ENCODE measurements around the gene FYB2. TPM values are rescaled to one million over a fixed set of nuclear protein-coding genes. Genes with fewer than 3 reads are reported as not detected.
"Not testable (repeated sequence)": the region's sequence is repeated elsewhere in the genome, so short reads cannot be mapped to it uniquely, and the experiment has no call there.

FYB2 gene
- total RNA-seq, 1 experiment from 2014 or later = 0.47 TPM

DNA sequence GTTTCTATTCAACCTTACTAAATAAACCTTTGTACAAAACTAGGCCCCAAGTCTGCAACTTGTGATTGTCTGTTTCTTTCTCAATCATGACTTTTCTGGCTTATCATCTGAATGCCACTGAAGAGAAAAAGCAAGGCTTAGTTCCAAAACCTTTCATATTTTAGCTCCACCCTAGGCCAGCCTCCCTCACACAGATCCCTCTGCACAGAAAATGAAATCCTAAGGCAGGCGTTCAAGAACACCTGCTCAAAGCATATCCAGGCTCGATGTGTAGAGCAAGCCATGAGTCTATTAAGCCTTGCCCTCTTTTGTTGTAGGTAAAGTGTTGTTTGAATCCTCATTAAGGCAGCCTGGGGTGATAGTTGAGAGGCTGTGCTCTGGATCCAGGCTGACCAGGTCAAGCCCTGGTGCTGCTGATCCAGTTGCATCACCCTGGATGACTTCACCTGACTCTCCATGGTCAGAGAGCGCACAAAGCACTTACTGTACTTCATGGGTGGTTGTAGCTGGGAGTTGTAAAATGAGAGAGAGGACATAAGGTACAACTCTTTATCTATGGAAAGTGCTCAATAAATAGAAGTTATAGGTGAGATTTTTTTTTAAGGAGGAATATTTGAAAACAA is 39.0 kb downstream of the FYB2 start:
- Histone ChIP-seq H3K36me3 (ENCODE audit: insufficient read depth, low read length, poor library complexity, severe bottlenecking) (no peaks in the 10 kb centered on the region), H3K4me1 (ENCODE audit: insufficient read depth, low read length, poor library complexity, severe bottlenecking) (no peaks in the 10 kb centered on the region), H3K27ac (ENCODE audit: low read depth, low read length, poor library complexity, severe bottlenecking) (no peak overlapping the region), H3K27me3 (replicated peaks; ENCODE audit: insufficient read depth, low read depth, low read length, poor library complexity) (no peaks in the 10 kb centered on the region), H3K4me3 (ENCODE audit: low read depth, low read length, poor library complexity, severe bottlenecking) (no peak overlapping the region), H3K9me3 (ENCODE audit: low read depth, low read length, poor library complexity, severe bottlenecking) (no peaks in the 10 kb centered on the region)
- ChIA-PET POLR2A (ENCODE audit: low non-redundant PET) (no interaction called here), CTCF (no interaction called here)
- DNase-seq (ENCODE audit: low spot score) = no peak
- intact Hi-C loops (cut with micrococcal nuclease; ENCODE audit: unreplicated experiment) = no loop called here
- TF ChIP-seq EZH2 (IDR thresholded peaks at IDR 0.05; ENCODE audit: borderline replicate concordance, low read depth, low read length, poor library complexity, severe bottlenecking) = no peak
- TF ChIP-seq, protein P1, sequence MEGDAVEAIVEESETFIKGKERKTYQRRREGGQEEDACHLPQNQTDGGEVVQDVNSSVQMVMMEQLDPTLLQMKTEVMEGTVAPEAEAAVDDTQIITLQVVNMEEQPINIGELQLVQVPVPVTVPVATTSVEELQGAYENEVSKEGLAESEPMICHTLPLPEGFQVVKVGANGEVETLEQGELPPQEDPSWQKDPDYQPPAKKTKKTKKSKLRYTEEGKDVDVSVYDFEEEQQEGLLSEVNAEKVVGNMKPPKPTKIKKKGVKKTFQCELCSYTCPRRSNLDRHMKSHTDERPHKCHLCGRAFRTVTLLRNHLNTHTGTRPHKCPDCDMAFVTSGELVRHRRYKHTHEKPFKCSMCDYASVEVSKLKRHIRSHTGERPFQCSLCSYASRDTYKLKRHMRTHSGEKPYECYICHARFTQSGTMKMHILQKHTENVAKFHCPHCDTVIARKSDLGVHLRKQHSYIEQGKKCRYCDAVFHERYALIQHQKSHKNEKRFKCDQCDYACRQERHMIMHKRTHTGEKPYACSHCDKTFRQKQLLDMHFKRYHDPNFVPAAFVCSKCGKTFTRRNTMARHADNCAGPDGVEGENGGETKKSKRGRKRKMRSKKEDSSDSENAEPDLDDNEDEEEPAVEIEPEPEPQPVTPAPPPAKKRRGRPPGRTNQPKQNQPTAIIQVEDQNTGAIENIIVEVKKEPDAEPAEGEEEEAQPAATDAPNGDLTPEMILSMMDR (conservative IDR thresholded peaks at IDR 0.05; ENCODE audit: low read depth, low read length) = no peak
- no TSS peak for BruUV-seq (replicated peaks)

DNA sequence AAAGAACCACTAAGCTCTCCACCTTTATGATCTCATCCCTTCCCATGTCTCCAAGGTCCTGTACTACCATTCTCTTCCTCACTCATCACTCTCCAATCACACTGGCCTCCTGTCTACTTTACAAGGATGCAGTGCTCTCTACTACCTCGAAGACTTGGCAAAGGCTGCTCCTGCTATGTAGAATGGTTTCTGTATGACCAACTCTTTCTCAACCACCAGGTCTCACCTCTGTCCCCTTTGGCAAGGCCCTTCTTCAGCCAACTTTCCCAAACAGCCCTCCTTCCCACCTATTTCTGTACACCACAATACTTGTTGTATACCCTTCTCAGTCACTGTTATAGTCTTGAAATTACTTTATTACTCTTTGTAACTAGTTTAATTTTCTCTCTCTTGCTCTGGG is 41.2 kb downstream of the FYB2 start:
- Histone ChIP-seq H3K9me3 (ENCODE audit: low read depth, low read length, poor library complexity, severe bottlenecking) (no peaks in the 10 kb centered on the region), H3K27me3 (replicated peaks; ENCODE audit: insufficient read depth, low read depth, low read length, poor library complexity) (no peaks in the 10 kb centered on the region), H3K27ac (ENCODE audit: low read depth, low read length, poor library complexity, severe bottlenecking) (no peak overlapping the region), H3K36me3 (ENCODE audit: insufficient read depth, low read length, poor library complexity, severe bottlenecking) (no peaks in the 10 kb centered on the region), H3K4me3 (ENCODE audit: low read depth, low read length, poor library complexity, severe bottlenecking) (no peak overlapping the region), H3K4me1 (ENCODE audit: insufficient read depth, low read length, poor library complexity, severe bottlenecking) (no peaks in the 10 kb centered on the region)
- no peak for DNase-seq (ENCODE audit: low spot score)
- ChIA-PET CTCF (no interaction called here), POLR2A (ENCODE audit: low non-redundant PET) (no interaction called here)
- no TSS peak for BruUV-seq (replicated peaks)
- intact Hi-C loops (cut with micrococcal nuclease; ENCODE audit: unreplicated experiment) = no loop called here
- no peak for TF ChIP-seq EZH2 (IDR thresholded peaks at IDR 0.05; ENCODE audit: borderline replicate concordance, low read depth, low read length, poor library complexity, severe bottlenecking)
- TF ChIP-seq, protein P1 (conservative IDR thresholded peaks at IDR 0.05; ENCODE audit: low read depth, low read length) = no peak

DNA sequence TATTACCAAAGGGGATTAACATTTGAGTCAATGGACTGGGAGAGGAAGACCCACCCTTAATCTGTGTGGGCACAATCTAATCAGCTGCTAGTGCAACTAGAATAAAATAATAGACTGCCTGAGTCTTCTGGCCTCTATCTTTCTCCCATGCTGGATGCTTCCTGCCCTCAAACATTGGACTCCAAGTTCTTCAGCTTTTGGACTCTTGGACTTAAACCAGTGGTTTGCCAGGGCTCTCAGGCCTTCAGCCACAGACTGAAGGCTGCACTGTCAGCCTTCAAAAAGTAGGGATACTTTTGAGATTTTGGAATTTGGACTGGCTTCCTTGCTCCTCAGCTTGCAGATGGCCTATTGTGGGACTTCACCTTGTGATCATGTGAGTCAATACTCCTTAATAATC is 44.5 kb downstream of the FYB2 start:
- DNase-seq (ENCODE audit: low spot score); H3K27ac ChIP-seq (ENCODE audit: low read depth, low read length, poor library complexity, severe bottlenecking); H3K36me3 ChIP-seq (ENCODE audit: insufficient read depth, low read length, poor library complexity, severe bottlenecking); H3K4me3 ChIP-seq (ENCODE audit: low read depth, low read length, poor library complexity, severe bottlenecking); H3K9me3 ChIP-seq (ENCODE audit: low read depth, low read length, poor library complexity, severe bottlenecking); CTCF ChIA-PET; intact Hi-C loops (cut with micrococcal nuclease; ENCODE audit: unreplicated experiment); BruUV-seq (replicated peaks); POLR2A ChIA-PET (ENCODE audit: low non-redundant PET); H3K4me1 ChIP-seq (ENCODE audit: insufficient read depth, low read length, poor library complexity, severe bottlenecking): not testable (repeated sequence)
- peaks cover 11% of the 10 kb centered on the region for H3K27me3 ChIP-seq (replicated peaks; ENCODE audit: insufficient read depth, low read depth, low read length, poor library complexity)

DNA sequence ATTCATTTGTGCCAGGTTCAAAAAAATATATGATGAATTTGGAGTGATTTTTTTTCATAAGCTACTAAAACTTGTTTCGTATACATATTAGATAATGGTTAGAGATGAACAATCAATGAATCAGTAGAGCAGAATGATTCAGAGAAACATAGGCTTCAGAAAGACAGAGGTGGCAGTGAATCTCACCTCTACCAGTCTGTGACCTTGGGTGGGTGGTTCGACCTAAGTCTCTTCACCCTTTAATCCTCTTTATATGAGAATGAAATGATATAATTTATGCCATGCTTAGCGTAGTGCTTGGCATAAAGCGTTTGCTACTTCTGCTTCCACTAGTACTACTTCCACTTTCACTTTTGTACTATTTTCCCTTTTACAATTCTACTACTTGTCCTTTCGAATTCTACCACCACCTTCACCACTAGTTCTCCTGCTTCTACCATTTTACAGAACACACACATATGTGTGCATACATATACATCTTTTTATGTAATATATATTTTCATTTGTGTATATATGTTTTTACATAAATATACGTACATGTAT is 45.1 kb downstream of the FYB2 start:
- ChIA-PET CTCF (no interaction called here), POLR2A (ENCODE audit: low non-redundant PET) (no interaction called here)
- H3K9me3 ChIP-seq (ENCODE audit: low read depth, low read length, poor library complexity, severe bottlenecking) = no peaks in the 10 kb centered on the region
- DNase-seq (ENCODE audit: low spot score) = no peak
- H3K4me1 ChIP-seq (ENCODE audit: insufficient read depth, low read length, poor library complexity, severe bottlenecking) = no peaks in the 10 kb centered on the region
- H3K27me3 ChIP-seq (replicated peaks; ENCODE audit: insufficient read depth, low read depth, low read length, poor library complexity) = peaks cover 14% of the 10 kb centered on the region
- TF ChIP-seq, protein P1 (conservative IDR thresholded peaks at IDR 0.05; ENCODE audit: low read depth, low read length) = no peak
- no peak for TF ChIP-seq EZH2 (IDR thresholded peaks at IDR 0.05; ENCODE audit: borderline replicate concordance, low read depth, low read length, poor library complexity, severe bottlenecking)
- no peak overlapping the region for H3K27ac ChIP-seq (ENCODE audit: low read depth, low read length, poor library complexity, severe bottlenecking)
- H3K36me3 ChIP-seq (ENCODE audit: insufficient read depth, low read length, poor library complexity, severe bottlenecking) = no peaks in the 10 kb centered on the region
- no TSS peak for BruUV-seq (replicated peaks)
- no peak overlapping the region for H3K4me3 ChIP-seq (ENCODE audit: low read depth, low read length, poor library complexity, severe bottlenecking)
- intact Hi-C loops (cut with micrococcal nuclease; ENCODE audit: unreplicated experiment) = no loop called here
